WTC11 (cell line): Measurements from ENCODE around the gene GRK1. TPM values are rescaled to one million over a fixed set of nuclear protein-coding genes. Genes with fewer than 3 reads are reported as not detected.

ENCODE experiments used
- ATAC-seq: fragments of 200-7000 bp; cut with Tn5 transposase; 2 replicates; pipeline ENCODE4 v1.10.0; 2021; ENCODE audit warnings: mild to moderate bottlenecking, moderate library complexity
- CTCF ChIA-PET: fragments of 300-600 bp; sonication (Branson Sonifier 250); formaldehyde crosslinking; loops from one replicate; lab custom pipeline; 2021; ENCODE audit warnings: antibody characterized with exemption; lab: Charles Lee
- POLR2A ChIA-PET: fragments of 350-600 bp; sonication (Branson Sonifier 250); formaldehyde crosslinking; loops from one replicate; lab custom pipeline; 2021; ENCODE audit warnings: antibody characterized with exemption; lab: Charles Lee
- DNase-seq: peaks from one replicate; pipeline ENCODE4 v3.0.0; 2021; ENCODE audit warnings: low spot score
- H3K27ac Mint-ChIP-seq: 2 replicates; pipeline ENCODE4 v1.8.0; 2021; ENCODE audit warnings: mixed read lengths
- H3K27me3 Mint-ChIP-seq: 2 replicates; pipeline ENCODE4 v1.8.0; 2021; ENCODE audit warnings: low read depth, mild to moderate bottlenecking, moderate library complexity, mixed read lengths
- H3K36me3 Mint-ChIP-seq: 2 replicates; pipeline ENCODE4 v1.8.0; 2021; ENCODE audit warnings: mixed read lengths
- H3K4me1 Mint-ChIP-seq: 2 replicates; pipeline ENCODE4 v1.8.0; 2022; ENCODE audit warnings: mixed read lengths
- H3K4me3 Mint-ChIP-seq: 2 replicates; pipeline ENCODE4 v1.8.0; 2021; ENCODE audit warnings: mild to moderate bottlenecking, moderate library complexity, mixed read lengths
- H3K9me3 Mint-ChIP-seq: 2 replicates; pipeline ENCODE4 v1.8.0; 2021; ENCODE audit warnings: mixed read lengths
- ARID4B ChIP-seq: sonication (generic); formaldehyde crosslinking; IDR thresholded peaks from 2 replicates; pipeline ENCODE4 v1.8.0; 2023; ENCODE audit warnings: missing genetic modification reagents, mild to moderate bottlenecking, borderline replicate concordance
- CREM ChIP-seq: sonication (generic); formaldehyde crosslinking; IDR thresholded peaks from 2 replicates; pipeline ENCODE4 v1.8.1; 2022; ENCODE audit warnings: mild to moderate bottlenecking, missing genetic modification reagents, moderate library complexity
- E2F5 ChIP-seq: sonication (generic); formaldehyde crosslinking; IDR thresholded peaks from 2 replicates; pipeline ENCODE4 v1.8.1; 2022; ENCODE audit warnings: mild to moderate bottlenecking, moderate library complexity, missing genetic modification reagents
- ESRRA ChIP-seq: sonication (generic); formaldehyde crosslinking; IDR thresholded peaks from 2 replicates; pipeline ENCODE4 v1.8.1; 2022; ENCODE audit warnings: mild to moderate bottlenecking, missing genetic modification reagents, borderline replicate concordance
- HMGA2 ChIP-seq: fragments of 250-450 bp; sonication (Bioruptor Pico); IDR thresholded peaks from 2 replicates; pipeline ENCODE4 v1.4.0; 2021; ENCODE audit warnings: mild to moderate bottlenecking, moderate library complexity
- IRF1 ChIP-seq: sonication (generic); formaldehyde crosslinking; IDR thresholded peaks from 2 replicates; pipeline ENCODE4 v1.8.0; 2023; ENCODE audit warnings: missing genetic modification reagents
- NFATC4 ChIP-seq: fragments of 250-450 bp; sonication (Bioruptor Pico); IDR thresholded peaks from 2 replicates; pipeline ENCODE4 v1.9.0; 2021; ENCODE audit warnings: mild to moderate bottlenecking
- NR3C1 ChIP-seq: sonication (generic); formaldehyde crosslinking; conservative IDR thresholded peaks from 2 replicates; pipeline ENCODE4 v1.8.1; 2023; ENCODE audit warnings: low read depth, mild to moderate bottlenecking, missing genetic modification reagents
- OVOL2 ChIP-seq: fragments of 250-450 bp; sonication (Bioruptor Pico); IDR thresholded peaks from 2 replicates; pipeline ENCODE4 v1.9.0; 2021; ENCODE audit warnings: mild to moderate bottlenecking, borderline replicate concordance
- RELA ChIP-seq: sonication (generic); formaldehyde crosslinking; IDR thresholded peaks from 2 replicates; pipeline ENCODE4 v1.8.1; 2022; ENCODE audit warnings: missing genetic modification reagents, mild to moderate bottlenecking, borderline replicate concordance
- SP1 ChIP-seq: sonication (generic); formaldehyde crosslinking; conservative IDR thresholded peaks from 2 replicates; pipeline ENCODE4 v1.8.1; 2022; ENCODE audit warnings: missing genetic modification reagents
- ZBTB43 ChIP-seq: sonication (generic); formaldehyde crosslinking; IDR thresholded peaks from 2 replicates; pipeline ENCODE4 v1.8.1; 2023; ENCODE audit warnings: mild to moderate bottlenecking, missing genetic modification reagents
- ZNF671 ChIP-seq: fragments of 250-450 bp; sonication (Bioruptor Pico); IDR thresholded peaks from 2 replicates; pipeline ENCODE4 v1.8.0; 2021; ENCODE audit warnings: mild to moderate bottlenecking
- total RNA-seq: library from RNA; stranded (reverse); gene quantifications from 3 replicates; pipeline ENCODE4 v1.2.3, GENCODE V29; 2021
- TF ChIP-seq, protein P1 (sequence below): sonication (generic); formaldehyde crosslinking; conservative IDR thresholded peaks from 2 replicates; pipeline ENCODE4 v1.8.1; 2023; ENCODE audit warnings: mild to moderate bottlenecking, low read depth, missing genetic modification reagents, moderate library complexity
- TF ChIP-seq, protein P2 (sequence below): fragments of 250-450 bp; sonication (Bioruptor Pico); IDR thresholded peaks from 2 replicates; pipeline ENCODE4 v1.9.0; 2021; ENCODE audit warnings: mild to moderate bottlenecking, borderline replicate concordance
- TF ChIP-seq, protein P3 (sequence below): fragments of 250-450 bp; sonication (Bioruptor Pico); IDR thresholded peaks from 2 replicates; pipeline ENCODE4 v1.9.0; 2021; ENCODE audit warnings: mild to moderate bottlenecking
- TF ChIP-seq, protein P4 (sequence below): sonication (generic); formaldehyde crosslinking; IDR thresholded peaks from 2 replicates; pipeline ENCODE4 v1.8.0; 2023; ENCODE audit warnings: mild to moderate bottlenecking, missing genetic modification reagents

GRK1 gene
- total RNA-seq, 1 experiment from 2014 or later = 0.17 TPM

DNA sequence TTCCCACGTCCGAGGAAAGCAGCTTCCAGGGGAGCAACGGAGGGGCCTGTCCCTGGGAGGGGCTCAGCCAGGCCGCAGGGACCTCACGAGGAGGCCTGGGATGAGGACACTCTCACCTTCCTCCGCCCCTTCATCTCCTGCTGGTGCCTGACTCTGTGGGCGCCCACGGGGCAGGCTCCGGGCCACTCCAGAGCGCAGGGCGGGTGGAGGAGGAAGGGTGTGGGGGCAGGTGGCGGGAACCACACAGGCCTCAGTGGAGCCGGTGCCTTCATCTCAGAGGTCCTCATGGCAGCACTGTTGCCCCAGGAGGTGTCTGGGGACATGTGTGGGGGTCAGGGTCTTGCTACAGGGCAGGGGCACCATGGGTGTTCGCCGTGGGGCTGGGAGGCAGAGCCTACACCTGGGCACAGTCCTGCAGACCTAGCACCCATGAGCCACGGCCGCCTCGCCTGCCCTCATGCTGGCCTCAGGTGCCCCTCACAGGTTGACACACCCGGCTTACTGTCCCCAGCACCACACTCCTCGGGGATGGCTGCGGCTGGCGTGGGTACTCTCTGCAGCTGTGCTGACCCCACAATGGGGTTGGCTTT, 81.9 kb downstream of the GRK1 start:
- peaks cover 3% of the 10 kb centered on the region for H3K27me3 Mint-ChIP-seq
- H3K4me3 Mint-ChIP-seq = no peak overlapping the region
- H3K9me3 Mint-ChIP-seq = peaks cover 20% of the 10 kb centered on the region
- no peaks in the 10 kb centered on the region for H3K4me1 Mint-ChIP-seq
- ChIA-PET CTCF (no interaction called here), POLR2A (no interaction called here)
- H3K27ac Mint-ChIP-seq = no peak overlapping the region
- DNase-seq (no peak), ATAC-seq (no peak)
- peaks cover 15% of the 10 kb centered on the region for H3K36me3 Mint-ChIP-seq
- TF ChIP-seq NR3C1 (CRISPR knock-in tag) = no peak
- no peak for TF ChIP-seq OVOL2 (CRISPR knock-in tag)
- TF ChIP-seq HMGA2 (CRISPR knock-in tag) = no peak
- TF ChIP-seq CREM (CRISPR knock-in tag) = no peak
- TF ChIP-seq ESRRA (CRISPR knock-in tag) = no peak
- no peak for TF ChIP-seq ZBTB43 (CRISPR knock-in tag)
- TF ChIP-seq IRF1 (CRISPR knock-in tag) = no peak
- TF ChIP-seq, protein P1, sequence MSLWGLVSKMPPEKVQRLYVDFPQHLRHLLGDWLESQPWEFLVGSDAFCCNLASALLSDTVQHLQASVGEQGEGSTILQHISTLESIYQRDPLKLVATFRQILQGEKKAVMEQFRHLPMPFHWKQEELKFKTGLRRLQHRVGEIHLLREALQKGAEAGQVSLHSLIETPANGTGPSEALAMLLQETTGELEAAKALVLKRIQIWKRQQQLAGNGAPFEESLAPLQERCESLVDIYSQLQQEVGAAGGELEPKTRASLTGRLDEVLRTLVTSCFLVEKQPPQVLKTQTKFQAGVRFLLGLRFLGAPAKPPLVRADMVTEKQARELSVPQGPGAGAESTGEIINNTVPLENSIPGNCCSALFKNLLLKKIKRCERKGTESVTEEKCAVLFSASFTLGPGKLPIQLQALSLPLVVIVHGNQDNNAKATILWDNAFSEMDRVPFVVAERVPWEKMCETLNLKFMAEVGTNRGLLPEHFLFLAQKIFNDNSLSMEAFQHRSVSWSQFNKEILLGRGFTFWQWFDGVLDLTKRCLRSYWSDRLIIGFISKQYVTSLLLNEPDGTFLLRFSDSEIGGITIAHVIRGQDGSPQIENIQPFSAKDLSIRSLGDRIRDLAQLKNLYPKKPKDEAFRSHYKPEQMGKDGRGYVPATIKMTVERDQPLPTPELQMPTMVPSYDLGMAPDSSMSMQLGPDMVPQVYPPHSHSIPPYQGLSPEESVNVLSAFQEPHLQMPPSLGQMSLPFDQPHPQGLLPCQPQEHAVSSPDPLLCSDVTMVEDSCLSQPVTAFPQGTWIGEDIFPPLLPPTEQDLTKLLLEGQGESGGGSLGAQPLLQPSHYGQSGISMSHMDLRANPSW (CRISPR knock-in tag) = no peak
- TF ChIP-seq, protein P2, sequence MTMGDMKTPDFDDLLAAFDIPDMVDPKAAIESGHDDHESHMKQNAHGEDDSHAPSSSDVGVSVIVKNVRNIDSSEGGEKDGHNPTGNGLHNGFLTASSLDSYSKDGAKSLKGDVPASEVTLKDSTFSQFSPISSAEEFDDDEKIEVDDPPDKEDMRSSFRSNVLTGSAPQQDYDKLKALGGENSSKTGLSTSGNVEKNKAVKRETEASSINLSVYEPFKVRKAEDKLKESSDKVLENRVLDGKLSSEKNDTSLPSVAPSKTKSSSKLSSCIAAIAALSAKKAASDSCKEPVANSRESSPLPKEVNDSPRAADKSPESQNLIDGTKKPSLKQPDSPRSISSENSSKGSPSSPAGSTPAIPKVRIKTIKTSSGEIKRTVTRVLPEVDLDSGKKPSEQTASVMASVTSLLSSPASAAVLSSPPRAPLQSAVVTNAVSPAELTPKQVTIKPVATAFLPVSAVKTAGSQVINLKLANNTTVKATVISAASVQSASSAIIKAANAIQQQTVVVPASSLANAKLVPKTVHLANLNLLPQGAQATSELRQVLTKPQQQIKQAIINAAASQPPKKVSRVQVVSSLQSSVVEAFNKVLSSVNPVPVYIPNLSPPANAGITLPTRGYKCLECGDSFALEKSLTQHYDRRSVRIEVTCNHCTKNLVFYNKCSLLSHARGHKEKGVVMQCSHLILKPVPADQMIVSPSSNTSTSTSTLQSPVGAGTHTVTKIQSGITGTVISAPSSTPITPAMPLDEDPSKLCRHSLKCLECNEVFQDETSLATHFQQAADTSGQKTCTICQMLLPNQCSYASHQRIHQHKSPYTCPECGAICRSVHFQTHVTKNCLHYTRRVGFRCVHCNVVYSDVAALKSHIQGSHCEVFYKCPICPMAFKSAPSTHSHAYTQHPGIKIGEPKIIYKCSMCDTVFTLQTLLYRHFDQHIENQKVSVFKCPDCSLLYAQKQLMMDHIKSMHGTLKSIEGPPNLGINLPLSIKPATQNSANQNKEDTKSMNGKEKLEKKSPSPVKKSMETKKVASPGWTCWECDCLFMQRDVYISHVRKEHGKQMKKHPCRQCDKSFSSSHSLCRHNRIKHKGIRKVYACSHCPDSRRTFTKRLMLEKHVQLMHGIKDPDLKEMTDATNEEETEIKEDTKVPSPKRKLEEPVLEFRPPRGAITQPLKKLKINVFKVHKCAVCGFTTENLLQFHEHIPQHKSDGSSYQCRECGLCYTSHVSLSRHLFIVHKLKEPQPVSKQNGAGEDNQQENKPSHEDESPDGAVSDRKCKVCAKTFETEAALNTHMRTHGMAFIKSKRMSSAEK (CRISPR knock-in tag) = no peak
- TF ChIP-seq, protein P3, sequence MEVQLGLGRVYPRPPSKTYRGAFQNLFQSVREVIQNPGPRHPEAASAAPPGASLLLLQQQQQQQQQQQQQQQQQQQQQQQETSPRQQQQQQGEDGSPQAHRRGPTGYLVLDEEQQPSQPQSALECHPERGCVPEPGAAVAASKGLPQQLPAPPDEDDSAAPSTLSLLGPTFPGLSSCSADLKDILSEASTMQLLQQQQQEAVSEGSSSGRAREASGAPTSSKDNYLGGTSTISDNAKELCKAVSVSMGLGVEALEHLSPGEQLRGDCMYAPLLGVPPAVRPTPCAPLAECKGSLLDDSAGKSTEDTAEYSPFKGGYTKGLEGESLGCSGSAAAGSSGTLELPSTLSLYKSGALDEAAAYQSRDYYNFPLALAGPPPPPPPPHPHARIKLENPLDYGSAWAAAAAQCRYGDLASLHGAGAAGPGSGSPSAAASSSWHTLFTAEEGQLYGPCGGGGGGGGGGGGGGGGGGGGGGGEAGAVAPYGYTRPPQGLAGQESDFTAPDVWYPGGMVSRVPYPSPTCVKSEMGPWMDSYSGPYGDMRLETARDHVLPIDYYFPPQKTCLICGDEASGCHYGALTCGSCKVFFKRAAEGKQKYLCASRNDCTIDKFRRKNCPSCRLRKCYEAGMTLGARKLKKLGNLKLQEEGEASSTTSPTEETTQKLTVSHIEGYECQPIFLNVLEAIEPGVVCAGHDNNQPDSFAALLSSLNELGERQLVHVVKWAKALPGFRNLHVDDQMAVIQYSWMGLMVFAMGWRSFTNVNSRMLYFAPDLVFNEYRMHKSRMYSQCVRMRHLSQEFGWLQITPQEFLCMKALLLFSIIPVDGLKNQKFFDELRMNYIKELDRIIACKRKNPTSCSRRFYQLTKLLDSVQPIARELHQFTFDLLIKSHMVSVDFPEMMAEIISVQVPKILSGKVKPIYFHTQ (CRISPR knock-in tag) = no peak
- no peak for TF ChIP-seq ZNF671 (CRISPR knock-in tag)
- no peak for TF ChIP-seq ARID4B (CRISPR knock-in tag)
- no peak for TF ChIP-seq SP1 (CRISPR knock-in tag)
- no peak for TF ChIP-seq NFATC4 (CRISPR knock-in tag)
- TF ChIP-seq E2F5 (CRISPR knock-in tag) = no peak
- TF ChIP-seq, protein P4, sequence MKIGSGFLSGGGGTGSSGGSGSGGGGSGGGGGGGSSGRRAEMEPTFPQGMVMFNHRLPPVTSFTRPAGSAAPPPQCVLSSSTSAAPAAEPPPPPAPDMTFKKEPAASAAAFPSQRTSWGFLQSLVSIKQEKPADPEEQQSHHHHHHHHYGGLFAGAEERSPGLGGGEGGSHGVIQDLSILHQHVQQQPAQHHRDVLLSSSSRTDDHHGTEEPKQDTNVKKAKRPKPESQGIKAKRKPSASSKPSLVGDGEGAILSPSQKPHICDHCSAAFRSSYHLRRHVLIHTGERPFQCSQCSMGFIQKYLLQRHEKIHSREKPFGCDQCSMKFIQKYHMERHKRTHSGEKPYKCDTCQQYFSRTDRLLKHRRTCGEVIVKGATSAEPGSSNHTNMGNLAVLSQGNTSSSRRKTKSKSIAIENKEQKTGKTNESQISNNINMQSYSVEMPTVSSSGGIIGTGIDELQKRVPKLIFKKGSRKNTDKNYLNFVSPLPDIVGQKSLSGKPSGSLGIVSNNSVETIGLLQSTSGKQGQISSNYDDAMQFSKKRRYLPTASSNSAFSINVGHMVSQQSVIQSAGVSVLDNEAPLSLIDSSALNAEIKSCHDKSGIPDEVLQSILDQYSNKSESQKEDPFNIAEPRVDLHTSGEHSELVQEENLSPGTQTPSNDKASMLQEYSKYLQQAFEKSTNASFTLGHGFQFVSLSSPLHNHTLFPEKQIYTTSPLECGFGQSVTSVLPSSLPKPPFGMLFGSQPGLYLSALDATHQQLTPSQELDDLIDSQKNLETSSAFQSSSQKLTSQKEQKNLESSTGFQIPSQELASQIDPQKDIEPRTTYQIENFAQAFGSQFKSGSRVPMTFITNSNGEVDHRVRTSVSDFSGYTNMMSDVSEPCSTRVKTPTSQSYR (CRISPR knock-in tag) = no peak
- no peak for TF ChIP-seq RELA (CRISPR knock-in tag)
